ENCODE measurements around the gene KCNAB2.

Gene KCNAB2

GRCh38 chr1:6085666-6086065, 40.0 kb downstream of the KCNAB2 start:
- DNase-seq: no peak

- DNase-seq: no peak
These were observed 40.7 kb downstream of the KCNAB2 start for GRCh38 chr1:6086358-6086757.

GRCh38 chr1:6086762-6087376, 41.2 kb downstream of the KCNAB2 start:
- no peak for DNase-seq

- no peak for DNase-seq
These were observed 41.7 kb downstream of the KCNAB2 start for GRCh38 chr1:6087377-6087772.

- DNase-seq: no peak
These were observed 42.3 kb downstream of the KCNAB2 start for GRCh38 chr1:6087958-6088357.

- no peak for DNase-seq
These were observed 43.3 kb downstream of the KCNAB2 start for GRCh38 chr1:6088956-6089355.

GRCh38 chr1:6090288-6090687, 44.6 kb downstream of the KCNAB2 start:
- no peak for DNase-seq

- DNase-seq: no peak
These were observed 45.5 kb downstream of the KCNAB2 start for GRCh38 chr1:6090996-6091822.

GRCh38 chr1:6091823-6092109, 46.1 kb downstream of the KCNAB2 start:
- DNase-seq: no peak

GRCh38 chr1:6092211-6092610, 46.5 kb downstream of the KCNAB2 start:
- no peak for DNase-seq

GRCh38 chr1:6093071-6093470, 47.4 kb downstream of the KCNAB2 start:
- DNase-seq: no peak

GRCh38 chr1:6093611-6094010, 47.9 kb downstream of the KCNAB2 start:
- no peak for DNase-seq

- DNase-seq: no peak
These were observed 48.6 kb downstream of the KCNAB2 start for GRCh38 chr1:6094246-6094645.

GRCh38 chr1:6094801-6095505, 49.3 kb downstream of the KCNAB2 start:
- no peak for DNase-seq

GRCh38 chr1:6095511-6096242, 50.0 kb downstream of the KCNAB2 start:
- no peak for DNase-seq

- no peak for DNase-seq
These were observed 50.8 kb downstream of the KCNAB2 start for GRCh38 chr1:6096243-6097116.

GRCh38 chr1:6097117-6097595, 51.5 kb downstream of the KCNAB2 start:
- DNase-seq: no peak

- no peak for DNase-seq
These were observed 52.1 kb downstream of the KCNAB2 start for GRCh38 chr1:6097824-6098223.

GRCh38 chr1:6098303-6099215, 52.9 kb downstream of the KCNAB2 start:
- no peak for DNase-seq

- no peak for DNase-seq
These were observed 53.6 kb downstream of the KCNAB2 start for GRCh38 chr1:6099297-6099696.

Measured in activated effector memory CD4-positive, alpha-beta T cell treated with anti-CD3 and anti-CD28 coated beads, Interleukin-2, amount 50 U/mL, for 16 hours (primary cell).